Ecto neural progenitor cell (in vitro differentiated cells): ENCODE results near the gene SIL1.
A peak's percentile ranks its signal among the peaks of the same experiment; 100 is the strongest.
"Not testable (repeated sequence)": the region's sequence is repeated elsewhere in the genome, so short reads cannot be mapped to it uniquely, and the experiment has no call there.

Experiments
- DNase-seq: peaks from one replicate; pipeline ENCODE4 v3.0.0-alpha.2; 2018; ENCODE audit warnings: low spot score

SIL1 gene

GRCh38 chr5:139197710-139198669 is at the start of gene SIL1:
TSS of gene SIL1 (minus strand) at chr5:139198368. CDS start at chr5:139127843, 70,525 bp downstream.
- peak; percentile 99 for DNase-seq

- no peak for DNase-seq
Measured at GRCh38 chr5:139246394-139246793, 48.2 kb upstream of the SIL1 start.

DNA sequence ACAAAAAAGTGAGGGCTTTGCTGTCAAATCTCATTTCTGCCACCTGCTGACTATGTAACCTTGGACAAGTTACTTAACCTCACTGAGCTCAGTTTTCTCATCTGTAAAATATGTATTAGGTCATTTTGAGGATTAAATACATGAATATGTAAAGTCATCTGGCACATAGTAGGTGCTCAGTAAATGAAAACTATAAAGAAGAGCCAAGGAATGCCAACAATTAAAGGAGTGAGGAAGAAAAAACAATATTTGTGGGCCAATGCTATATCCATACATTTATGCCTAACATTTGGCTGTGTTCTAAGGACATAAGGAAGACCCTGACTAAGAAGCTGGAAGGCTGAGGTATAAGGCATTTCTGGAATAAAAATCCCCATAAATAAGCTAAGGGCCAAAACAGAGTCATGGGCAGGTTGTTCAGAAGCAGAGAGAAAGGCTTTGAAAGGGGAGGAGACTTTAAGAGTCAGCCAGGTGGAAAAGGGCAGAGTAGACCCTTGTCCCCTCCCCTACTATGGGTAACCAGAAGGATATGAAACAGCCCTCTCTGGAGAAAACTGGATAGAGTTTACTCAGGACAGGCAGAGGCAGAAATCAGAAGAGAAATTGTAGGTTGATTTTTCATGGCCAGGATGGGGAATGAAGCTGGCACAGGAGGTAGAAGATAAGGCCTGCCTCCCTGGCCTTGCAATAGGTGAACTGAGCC is 47.6 kb upstream of the SIL1 start:
- DNase-seq: no peak

DNA sequence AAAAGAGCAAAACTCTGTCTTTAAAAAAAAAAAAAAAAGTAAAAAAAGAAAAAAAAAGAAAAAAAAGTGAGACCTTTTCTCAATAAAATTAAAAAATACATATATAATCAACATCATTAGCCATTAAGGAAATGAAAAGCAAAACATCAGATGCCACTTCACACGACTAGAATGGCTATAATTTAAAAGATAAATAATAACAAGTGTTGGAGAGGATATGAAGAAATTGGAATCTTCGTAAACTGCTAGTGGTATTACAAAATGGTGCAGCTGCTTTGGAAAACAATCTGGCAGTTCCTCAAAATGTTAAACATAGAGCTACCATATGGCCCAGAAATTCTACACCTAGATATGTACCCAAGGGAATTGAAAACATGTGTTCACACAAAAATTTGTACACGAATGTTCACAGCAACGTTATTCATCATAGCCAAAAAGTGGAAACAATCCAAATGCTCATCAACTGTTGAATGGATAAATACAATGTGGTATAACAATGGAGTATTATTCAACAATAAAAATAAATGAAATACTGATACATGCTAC is 45.3 kb upstream of the SIL1 start:
- no peak for DNase-seq

DNA sequence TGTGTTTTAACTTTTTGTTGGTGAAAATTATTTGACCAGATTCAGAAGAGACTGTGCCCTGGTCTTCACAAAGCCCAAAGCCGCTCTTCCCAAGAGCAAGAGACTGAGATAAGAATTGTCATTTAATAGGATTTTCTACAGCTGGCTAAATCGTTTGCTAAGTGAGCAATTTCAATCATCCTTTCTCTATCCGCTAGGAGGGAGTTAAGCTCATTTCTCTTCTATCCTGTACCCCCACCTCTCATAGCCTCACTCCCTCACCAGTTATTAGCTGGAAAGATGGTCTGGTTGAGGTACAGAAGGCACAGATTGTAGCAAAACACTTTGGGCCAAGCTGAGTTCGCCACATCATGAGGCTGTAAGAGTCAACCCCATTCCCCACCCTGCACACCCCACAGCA is 43.0 kb upstream of the SIL1 start:
- no peak for DNase-seq

GRCh38 chr5:139236479-139236878 is 38.3 kb upstream of the SIL1 start:
- no peak for DNase-seq

DNA sequence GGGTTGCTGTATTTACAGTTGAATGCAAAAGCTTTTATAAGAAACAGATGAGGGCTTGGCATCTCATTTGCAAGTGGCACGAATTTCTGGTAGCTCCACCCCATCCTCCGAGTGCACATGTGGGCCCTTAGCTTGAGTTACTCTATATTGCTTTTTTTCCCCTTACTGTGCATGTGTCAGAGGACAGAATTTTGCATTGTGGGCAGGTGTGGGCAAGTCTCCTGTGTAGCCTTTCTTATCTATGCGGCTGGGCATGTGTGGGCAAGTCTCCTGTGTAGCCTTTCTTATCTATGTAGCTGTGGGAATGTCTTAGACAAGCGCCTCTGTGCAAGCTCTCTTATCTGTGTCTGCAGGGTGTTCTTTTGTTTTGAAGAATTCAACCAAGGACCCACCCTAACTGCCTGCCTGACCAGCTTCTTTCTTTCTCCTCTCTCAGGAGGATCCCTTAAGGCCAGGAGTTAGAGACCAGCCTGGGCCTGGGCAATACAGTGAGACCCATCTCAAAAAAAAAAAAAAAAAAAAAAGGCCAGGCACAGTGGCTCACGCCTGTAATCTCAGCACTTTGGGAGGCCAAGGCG is 34.1 kb upstream of the SIL1 start:
- no peak for DNase-seq

GRCh38 chr5:139228201-139228803 is 30.1 kb upstream of the SIL1 start:
- no peak for DNase-seq

GRCh38 chr5:139226131-139226530 is 28.0 kb upstream of the SIL1 start:
- DNase-seq: no peak

DNA sequence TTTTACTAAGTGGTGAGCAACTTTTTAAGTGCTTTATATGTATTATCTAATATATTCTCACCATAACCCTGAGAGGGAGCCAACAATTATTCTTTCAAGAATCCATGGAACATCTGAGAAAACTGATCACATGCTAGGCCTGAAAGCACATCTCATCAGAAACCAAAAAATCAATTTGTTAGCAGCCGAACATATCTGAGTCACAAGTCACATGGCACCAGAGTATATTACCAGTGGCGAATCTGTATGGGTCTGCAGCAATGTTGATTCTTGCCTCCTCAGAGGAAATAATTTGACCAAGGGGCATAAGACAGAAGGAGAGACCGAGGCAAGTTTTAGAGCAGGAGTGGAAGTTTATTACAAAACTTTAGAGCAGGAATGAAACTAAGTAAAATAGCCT is 25.3 kb upstream of the SIL1 start:
- DNase-seq: no peak

DNA sequence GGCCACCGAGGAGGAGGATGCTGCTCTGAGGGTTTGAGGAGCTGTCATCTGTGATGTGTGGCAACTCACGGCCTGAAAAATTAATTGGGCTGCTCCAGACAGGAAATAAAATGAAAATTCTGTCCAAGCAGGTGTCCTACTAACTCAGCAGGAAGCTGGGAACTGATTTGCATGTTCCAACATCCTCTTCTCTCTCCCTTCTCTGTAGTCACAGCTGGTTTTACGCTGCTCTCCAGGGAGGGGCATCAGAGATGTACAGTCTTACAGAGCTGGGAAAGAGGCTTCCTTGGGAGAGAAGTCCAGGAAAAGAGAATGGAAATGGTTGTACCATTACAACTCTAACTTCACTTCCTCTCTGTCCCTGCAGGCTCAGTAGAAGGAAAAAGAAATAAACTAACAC is 24.2 kb upstream of the SIL1 start:
- DNase-seq: no peak

DNA sequence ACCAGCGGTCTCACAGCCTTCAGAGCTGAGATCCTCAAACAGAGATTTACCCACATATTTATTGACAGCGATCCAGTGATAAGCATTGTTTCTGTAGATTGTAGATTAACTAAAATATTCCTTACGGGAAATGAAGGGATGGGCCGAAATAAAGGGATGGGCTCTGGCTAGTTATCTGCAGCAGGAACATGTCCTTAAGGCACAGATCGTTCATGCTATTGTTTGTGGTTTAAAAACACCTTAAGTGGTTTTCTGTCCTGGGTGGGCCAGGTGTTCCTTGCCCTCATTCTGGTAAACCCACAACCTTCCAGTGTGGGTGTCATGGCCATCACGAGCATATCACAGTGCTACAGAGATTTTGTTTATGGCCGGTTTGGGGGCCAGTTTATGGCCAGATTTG is 19.9 kb upstream of the SIL1 start:
- DNase-seq: not testable (repeated sequence)

DNA sequence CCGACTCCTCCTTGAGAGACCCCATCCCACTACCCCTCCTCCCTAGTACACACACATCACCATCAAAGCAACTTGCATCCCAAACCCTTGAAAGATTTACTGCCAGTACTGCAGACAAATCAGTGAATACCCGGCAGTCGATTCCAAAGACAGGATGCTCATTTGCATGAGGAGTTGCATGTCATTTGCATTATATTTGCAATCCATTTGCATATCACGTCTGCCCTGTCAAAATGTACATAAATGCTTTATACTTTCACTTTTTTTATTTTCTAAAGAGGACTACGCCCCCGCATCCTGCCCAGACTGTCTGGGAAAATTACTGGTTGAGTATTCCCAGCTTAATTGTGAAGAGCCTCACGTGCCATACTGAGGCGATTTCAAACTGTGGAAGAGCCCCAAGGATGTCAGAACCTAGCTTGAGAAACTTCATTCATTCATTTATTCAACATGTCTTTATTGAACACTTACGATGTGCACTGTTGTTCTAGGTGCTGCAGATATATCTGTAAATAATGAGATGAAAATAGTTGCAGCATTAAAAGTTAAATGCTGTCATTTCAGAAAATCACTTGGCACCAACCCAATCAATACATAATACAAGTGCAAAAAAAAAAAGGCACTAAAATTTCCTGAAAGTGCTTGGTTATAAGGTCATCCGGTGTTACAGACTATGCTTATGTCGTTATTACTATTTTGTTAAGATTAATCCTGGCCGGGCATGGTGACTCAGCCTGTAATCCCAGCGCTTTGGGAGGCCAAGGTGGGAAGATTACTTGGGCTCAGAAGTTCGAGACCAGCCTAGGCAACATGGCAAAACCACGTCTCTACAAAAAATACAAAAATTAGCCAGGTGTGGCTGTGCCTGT is 17.2 kb upstream of the SIL1 start:
- DNase-seq: no peak

DNA sequence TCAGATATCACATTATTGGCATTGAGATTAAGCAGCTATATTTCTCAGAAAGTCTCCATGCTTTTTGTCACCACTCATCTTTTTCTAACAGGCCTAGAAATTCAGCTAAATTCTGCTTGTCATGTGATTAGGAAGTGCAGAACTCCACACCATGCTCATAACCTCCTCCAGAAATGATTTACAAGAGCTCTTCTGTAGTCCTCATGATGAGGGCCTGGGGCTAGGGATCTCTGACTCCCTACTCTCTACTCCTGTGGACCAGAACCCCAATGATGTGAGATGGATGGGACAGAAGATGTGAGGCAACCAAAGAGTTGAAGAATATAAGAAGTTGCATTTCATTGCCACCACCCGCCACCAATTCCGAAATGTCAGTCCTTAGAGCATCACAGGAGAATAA is 16.5 kb upstream of the SIL1 start:
- no peak for DNase-seq

DNA sequence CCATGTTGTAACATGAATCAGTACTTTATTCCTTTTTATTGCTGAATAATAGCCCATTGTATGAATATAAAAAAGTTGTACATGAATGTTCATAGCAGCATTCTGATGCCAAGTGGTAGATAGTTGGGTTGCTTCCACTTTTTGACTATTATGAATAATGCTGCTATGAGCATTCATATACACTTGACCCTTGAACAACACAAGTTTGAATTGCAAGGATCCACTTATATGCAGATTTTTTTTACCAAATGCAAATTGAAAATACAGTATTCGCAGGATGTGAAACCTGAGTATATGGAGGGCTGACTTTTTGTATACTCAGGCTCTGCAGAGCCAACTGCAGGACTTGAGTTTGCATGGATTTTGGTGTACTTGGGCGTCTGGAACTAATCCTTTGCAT is 14.7 kb upstream of the SIL1 start:
- no peak for DNase-seq

DNA sequence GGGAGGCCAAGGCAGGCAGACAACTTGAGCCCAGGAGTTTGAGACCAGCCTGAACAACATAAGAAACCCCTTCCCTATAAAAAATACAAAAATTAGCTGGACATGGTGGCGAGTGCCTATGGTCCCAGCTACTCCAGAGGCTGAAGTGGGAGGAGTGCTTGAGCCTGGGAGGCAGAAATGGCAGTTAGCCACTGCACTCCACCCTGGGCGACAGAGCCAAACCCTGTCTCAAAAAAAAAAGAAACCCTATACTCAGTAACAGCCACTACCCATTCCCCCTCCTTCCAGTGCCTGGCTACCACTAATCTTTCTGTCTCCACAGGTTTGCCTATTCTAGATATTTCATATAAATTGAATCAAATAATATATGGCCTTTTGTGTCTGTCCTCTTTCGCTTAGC is 14.3 kb upstream of the SIL1 start:
- DNase-seq: no peak

DNA sequence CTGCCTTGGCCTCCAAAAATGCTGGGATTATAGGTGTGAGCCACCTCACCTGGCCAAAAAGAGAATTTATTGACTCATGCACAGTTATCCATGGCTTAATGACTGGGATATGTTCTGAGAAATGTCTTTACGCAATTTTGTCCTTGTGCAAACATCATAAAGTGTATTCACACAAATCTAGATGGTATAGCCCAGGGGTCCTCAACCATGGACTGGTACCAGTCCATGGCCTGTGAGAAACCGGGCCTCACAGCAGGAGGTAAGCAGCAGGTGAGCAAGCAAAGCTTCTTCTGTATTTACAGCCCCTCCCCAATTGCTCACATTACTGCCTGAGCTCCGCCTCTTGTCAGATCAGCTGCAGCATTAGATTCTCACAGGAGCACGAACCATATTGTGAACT is 12.4 kb upstream of the SIL1 start:
- DNase-seq: no peak

GRCh38 chr5:139207297-139208000 is 9.3 kb upstream of the SIL1 start:
- no peak for DNase-seq

- no peak for DNase-seq
Measured at GRCh38 chr5:139205586-139205985, 7.4 kb upstream of the SIL1 start.

- no peak for DNase-seq
Measured at GRCh38 chr5:139205124-139205523, 7.0 kb upstream of the SIL1 start.

GRCh38 chr5:139204196-139204595 is 6.0 kb upstream of the SIL1 start:
- no peak for DNase-seq
